ENCODE data around the gene SLC1A1. TPM values are rescaled to one million over a fixed set of nuclear protein-coding genes. Genes with fewer than 3 reads are reported as not detected.

SLC1A1 gene
- total RNA-seq, 1 experiment from 2014 or later = 8.5 TPM

- ChIA-PET CTCF (no interaction called here), POLR2A (no interaction called here)
- Mint-ChIP-seq H3K4me3 (no peak overlapping the region), H3K36me3 (peaks cover 12% of the 10 kb centered on the region), H3K9me3 (peaks cover 30% of the 10 kb centered on the region), H3K27ac (no peak overlapping the region), H3K27me3 (ENCODE audit: low read depth) (no peaks in the 10 kb centered on the region; the same call in 1 of the 2 replicates), H3K4me1 (no peaks in the 10 kb centered on the region)
- TF ChIP-seq ATF6 (CRISPR knock-in tag; IDR thresholded peaks at IDR 0.05) (no peak), TEAD4 (CRISPR knock-in tag; IDR thresholded peaks at IDR 0.05) (no peak), NR1H2 (CRISPR knock-in tag; IDR thresholded peaks at IDR 0.05) (no peak), FOXP1 (CRISPR knock-in tag; IDR thresholded peaks at IDR 0.05; ENCODE audit: borderline replicate concordance) (no peak), ATF1 (CRISPR knock-in tag; IDR thresholded peaks at IDR 0.05) (no peak)
- TF ChIP-seq, protein P1, sequence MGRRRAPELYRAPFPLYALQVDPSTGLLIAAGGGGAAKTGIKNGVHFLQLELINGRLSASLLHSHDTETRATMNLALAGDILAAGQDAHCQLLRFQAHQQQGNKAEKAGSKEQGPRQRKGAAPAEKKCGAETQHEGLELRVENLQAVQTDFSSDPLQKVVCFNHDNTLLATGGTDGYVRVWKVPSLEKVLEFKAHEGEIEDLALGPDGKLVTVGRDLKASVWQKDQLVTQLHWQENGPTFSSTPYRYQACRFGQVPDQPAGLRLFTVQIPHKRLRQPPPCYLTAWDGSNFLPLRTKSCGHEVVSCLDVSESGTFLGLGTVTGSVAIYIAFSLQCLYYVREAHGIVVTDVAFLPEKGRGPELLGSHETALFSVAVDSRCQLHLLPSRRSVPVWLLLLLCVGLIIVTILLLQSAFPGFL (CRISPR knock-in tag; IDR thresholded peaks at IDR 0.05; ENCODE audit: borderline replicate concordance) = no peak
- TF ChIP-seq, protein P2, sequence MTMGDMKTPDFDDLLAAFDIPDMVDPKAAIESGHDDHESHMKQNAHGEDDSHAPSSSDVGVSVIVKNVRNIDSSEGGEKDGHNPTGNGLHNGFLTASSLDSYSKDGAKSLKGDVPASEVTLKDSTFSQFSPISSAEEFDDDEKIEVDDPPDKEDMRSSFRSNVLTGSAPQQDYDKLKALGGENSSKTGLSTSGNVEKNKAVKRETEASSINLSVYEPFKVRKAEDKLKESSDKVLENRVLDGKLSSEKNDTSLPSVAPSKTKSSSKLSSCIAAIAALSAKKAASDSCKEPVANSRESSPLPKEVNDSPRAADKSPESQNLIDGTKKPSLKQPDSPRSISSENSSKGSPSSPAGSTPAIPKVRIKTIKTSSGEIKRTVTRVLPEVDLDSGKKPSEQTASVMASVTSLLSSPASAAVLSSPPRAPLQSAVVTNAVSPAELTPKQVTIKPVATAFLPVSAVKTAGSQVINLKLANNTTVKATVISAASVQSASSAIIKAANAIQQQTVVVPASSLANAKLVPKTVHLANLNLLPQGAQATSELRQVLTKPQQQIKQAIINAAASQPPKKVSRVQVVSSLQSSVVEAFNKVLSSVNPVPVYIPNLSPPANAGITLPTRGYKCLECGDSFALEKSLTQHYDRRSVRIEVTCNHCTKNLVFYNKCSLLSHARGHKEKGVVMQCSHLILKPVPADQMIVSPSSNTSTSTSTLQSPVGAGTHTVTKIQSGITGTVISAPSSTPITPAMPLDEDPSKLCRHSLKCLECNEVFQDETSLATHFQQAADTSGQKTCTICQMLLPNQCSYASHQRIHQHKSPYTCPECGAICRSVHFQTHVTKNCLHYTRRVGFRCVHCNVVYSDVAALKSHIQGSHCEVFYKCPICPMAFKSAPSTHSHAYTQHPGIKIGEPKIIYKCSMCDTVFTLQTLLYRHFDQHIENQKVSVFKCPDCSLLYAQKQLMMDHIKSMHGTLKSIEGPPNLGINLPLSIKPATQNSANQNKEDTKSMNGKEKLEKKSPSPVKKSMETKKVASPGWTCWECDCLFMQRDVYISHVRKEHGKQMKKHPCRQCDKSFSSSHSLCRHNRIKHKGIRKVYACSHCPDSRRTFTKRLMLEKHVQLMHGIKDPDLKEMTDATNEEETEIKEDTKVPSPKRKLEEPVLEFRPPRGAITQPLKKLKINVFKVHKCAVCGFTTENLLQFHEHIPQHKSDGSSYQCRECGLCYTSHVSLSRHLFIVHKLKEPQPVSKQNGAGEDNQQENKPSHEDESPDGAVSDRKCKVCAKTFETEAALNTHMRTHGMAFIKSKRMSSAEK (CRISPR knock-in tag; IDR thresholded peaks at IDR 0.05; ENCODE audit: borderline replicate concordance) = no peak
- no peak for ATAC-seq
- no peak for DNase-seq (ENCODE audit: low spot score)
Observed at GRCh38 chr9:4442806-4443205, 47.5 kb upstream of the SLC1A1 start.

DNA sequence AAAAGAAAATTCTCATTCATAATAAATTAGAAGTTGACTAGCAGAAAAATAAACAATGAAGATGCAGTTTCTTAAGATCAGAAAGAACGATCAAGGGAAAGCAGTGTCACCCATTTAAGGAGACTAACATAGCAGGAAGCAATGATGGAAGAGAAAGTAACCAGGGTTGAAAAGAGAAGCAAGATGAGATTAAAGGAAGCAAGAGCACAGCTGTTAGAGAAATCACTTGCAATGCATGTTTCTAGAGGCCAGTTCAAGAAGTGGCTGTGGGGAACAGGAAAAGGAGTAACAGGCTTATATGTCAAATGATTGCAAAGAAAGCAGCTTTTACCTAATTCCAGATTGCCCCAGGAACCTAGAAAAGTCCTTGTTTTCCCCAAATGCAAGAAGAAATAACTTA lies 46.8 kb upstream of the SLC1A1 start:
- TF ChIP-seq HMGXB4 (CRISPR knock-in tag; IDR thresholded peaks at IDR 0.05) (no peak), PRRX2 (CRISPR knock-in tag; IDR thresholded peaks at IDR 0.05) (no peak), ZMAT4 (CRISPR knock-in tag; IDR thresholded peaks at IDR 0.05) (no peak), MYBL2 (CRISPR knock-in tag; IDR thresholded peaks at IDR 0.05) (no peak), OVOL2 (CRISPR knock-in tag; IDR thresholded peaks at IDR 0.05; ENCODE audit: borderline replicate concordance) (no peak), EMX1 (CRISPR knock-in tag; IDR thresholded peaks at IDR 0.05) (no peak), ZNF423 (CRISPR knock-in tag; IDR thresholded peaks at IDR 0.05) (no peak), NR1H2 (CRISPR knock-in tag; IDR thresholded peaks at IDR 0.05) (no peak), FOXP1 (CRISPR knock-in tag; IDR thresholded peaks at IDR 0.05; ENCODE audit: borderline replicate concordance) (no peak)
- TF ChIP-seq, protein P3, sequence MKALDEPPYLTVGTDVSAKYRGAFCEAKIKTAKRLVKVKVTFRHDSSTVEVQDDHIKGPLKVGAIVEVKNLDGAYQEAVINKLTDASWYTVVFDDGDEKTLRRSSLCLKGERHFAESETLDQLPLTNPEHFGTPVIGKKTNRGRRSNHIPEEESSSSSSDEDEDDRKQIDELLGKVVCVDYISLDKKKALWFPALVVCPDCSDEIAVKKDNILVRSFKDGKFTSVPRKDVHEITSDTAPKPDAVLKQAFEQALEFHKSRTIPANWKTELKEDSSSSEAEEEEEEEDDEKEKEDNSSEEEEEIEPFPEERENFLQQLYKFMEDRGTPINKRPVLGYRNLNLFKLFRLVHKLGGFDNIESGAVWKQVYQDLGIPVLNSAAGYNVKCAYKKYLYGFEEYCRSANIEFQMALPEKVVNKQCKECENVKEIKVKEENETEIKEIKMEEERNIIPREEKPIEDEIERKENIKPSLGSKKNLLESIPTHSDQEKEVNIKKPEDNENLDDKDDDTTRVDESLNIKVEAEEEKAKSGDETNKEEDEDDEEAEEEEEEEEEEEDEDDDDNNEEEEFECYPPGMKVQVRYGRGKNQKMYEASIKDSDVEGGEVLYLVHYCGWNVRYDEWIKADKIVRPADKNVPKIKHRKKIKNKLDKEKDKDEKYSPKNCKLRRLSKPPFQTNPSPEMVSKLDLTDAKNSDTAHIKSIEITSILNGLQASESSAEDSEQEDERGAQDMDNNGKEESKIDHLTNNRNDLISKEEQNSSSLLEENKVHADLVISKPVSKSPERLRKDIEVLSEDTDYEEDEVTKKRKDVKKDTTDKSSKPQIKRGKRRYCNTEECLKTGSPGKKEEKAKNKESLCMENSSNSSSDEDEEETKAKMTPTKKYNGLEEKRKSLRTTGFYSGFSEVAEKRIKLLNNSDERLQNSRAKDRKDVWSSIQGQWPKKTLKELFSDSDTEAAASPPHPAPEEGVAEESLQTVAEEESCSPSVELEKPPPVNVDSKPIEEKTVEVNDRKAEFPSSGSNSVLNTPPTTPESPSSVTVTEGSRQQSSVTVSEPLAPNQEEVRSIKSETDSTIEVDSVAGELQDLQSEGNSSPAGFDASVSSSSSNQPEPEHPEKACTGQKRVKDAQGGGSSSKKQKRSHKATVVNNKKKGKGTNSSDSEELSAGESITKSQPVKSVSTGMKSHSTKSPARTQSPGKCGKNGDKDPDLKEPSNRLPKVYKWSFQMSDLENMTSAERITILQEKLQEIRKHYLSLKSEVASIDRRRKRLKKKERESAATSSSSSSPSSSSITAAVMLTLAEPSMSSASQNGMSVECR (CRISPR knock-in tag; IDR thresholded peaks at IDR 0.05; ENCODE audit: borderline replicate concordance) = no peak
- TF ChIP-seq, protein P4, sequence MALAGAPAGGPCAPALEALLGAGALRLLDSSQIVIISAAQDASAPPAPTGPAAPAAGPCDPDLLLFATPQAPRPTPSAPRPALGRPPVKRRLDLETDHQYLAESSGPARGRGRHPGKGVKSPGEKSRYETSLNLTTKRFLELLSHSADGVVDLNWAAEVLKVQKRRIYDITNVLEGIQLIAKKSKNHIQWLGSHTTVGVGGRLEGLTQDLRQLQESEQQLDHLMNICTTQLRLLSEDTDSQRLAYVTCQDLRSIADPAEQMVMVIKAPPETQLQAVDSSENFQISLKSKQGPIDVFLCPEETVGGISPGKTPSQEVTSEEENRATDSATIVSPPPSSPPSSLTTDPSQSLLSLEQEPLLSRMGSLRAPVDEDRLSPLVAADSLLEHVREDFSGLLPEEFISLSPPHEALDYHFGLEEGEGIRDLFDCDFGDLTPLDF (CRISPR knock-in tag; IDR thresholded peaks at IDR 0.05) = no peak
- Mint-ChIP-seq H3K4me3 (no peak overlapping the region), H3K27ac (no peak overlapping the region), H3K27me3 (ENCODE audit: low read depth) (peaks cover 3% of the 10 kb centered on the region; the same call in 1 of the 2 replicates), H3K4me1 (no peaks in the 10 kb centered on the region), H3K36me3 (peaks cover 15% of the 10 kb centered on the region), H3K9me3 (peaks cover 36% of the 10 kb centered on the region)
- ChIA-PET CTCF (no interaction called here), POLR2A (no interaction called here)
- DNase-seq (ENCODE audit: low spot score) (no peak), ATAC-seq (no peak)
